K562 (cell line): ENCODE data around the gene ERGIC1. TPM values are rescaled to one million over a fixed set of nuclear protein-coding genes. Genes with fewer than 3 reads are reported as not detected.

ENCODE experiments used
- BRCA1 ChIP-seq, 2 experiments: fragments of 450-650 bp in 1 of 2; sonication (generic) in 1 of 2; formaldehyde crosslinking in 1 of 2; IDR thresholded peaks; 2 replicates each; pipeline versions ENCODE4 v1.5.0 to v1.6.1; 2017 to 2020; ENCODE audit warnings: mild to moderate bottlenecking in 1 of 2, missing genetic modification reagents in 1 of 2
- CBX8 ChIP-seq: fragments of 200-600 bp; sonication (generic); IDR thresholded peaks from 2 replicates; pipeline ENCODE4 v1.6.1; 2012; ENCODE audit warnings: borderline replicate concordance, mixed run types, low read depth, mild to moderate bottlenecking, moderate library complexity, mixed read lengths, low read length, control low read depth, inconsistent platforms; ENCODE audit not compliant: poor library complexity, severe bottlenecking; ENCODE audit errors: extremely low read depth
- ETV6 ChIP-seq, 3 experiments: fragments of 150-350 bp in 1 of 3; sonication (generic) in 1 of 3; formaldehyde crosslinking in 1 of 3; IDR thresholded peaks; 2 replicates each; pipeline versions ENCODE4 v1.6.1 to v1.8.0; 2014 to 2022; ENCODE audit warnings: borderline replicate concordance in 2 of 3, low read depth in 2 of 3, antibody characterized with exemption in 1 of 3, low read length in 1 of 3, mild to moderate bottlenecking in 1 of 3, missing genetic modification reagents in 1 of 3
- HMGXB4 ChIP-seq: sonication (generic); formaldehyde crosslinking; IDR thresholded peaks from 2 replicates; pipeline ENCODE4 v1.8.1; 2023; ENCODE audit warnings: mild to moderate bottlenecking, missing genetic modification reagents
- ILK ChIP-seq: fragments of 450-650 bp; IDR thresholded peaks from 2 replicates; pipeline ENCODE4 v1.6.1; 2016; ENCODE audit warnings: missing genetic modification characterization, low read depth, mild to moderate bottlenecking, missing compliant biosample characterization, moderate library complexity, borderline replicate concordance
- JUNB ChIP-seq: fragments of 450-650 bp; formaldehyde crosslinking; conservative IDR thresholded peaks from 2 replicates; pipeline ENCODE4 v1.4.0; 2020; ENCODE audit warnings: mild to moderate bottlenecking
- KDM2B ChIP-seq: fragments of 250-450 bp; sonication (Bioruptor Pico); IDR thresholded peaks from 2 replicates; pipeline ENCODE4 v1.8.0; 2021; ENCODE audit warnings: mild to moderate bottlenecking, moderate library complexity
- KDM4B ChIP-seq, 2 experiments: fragments of 450-650 bp in 1 of 2; sonication (generic) in 1 of 2; IDR thresholded peaks; 2 replicates each; pipeline ENCODE4 v1.6.1; 2016 to 2017; ENCODE audit warnings: borderline replicate concordance in 2 of 2, antibody characterized with exemption in 1 of 2, low read depth in 1 of 2, mild to moderate bottlenecking in 1 of 2
- KLF1 ChIP-seq: fragments of 450-650 bp; IDR thresholded peaks from 2 replicates; pipeline ENCODE4 v1.6.1; 2016; ENCODE audit warnings: missing genetic modification characterization, missing compliant biosample characterization
- MNT ChIP-seq, 2 experiments: fragments of 450-650 bp; conservative IDR thresholded peaks; 2 replicates each; pipeline ENCODE4 v1.6.1; 2017; ENCODE audit warnings: mild to moderate bottlenecking in 2 of 2, moderate library complexity in 2 of 2
- PCBP1 ChIP-seq: fragments of 200-400 bp; formaldehyde crosslinking; IDR thresholded peaks from 2 replicates; pipeline ENCODE4 v1.6.1; 2018; ENCODE audit warnings: mild to moderate bottlenecking, low read depth, low read length; ENCODE audit not compliant: poor library complexity, severe bottlenecking
- PTRF ChIP-seq: fragments of 450-650 bp; IDR thresholded peaks from 2 replicates; pipeline ENCODE4 v1.6.1; 2016; ENCODE audit warnings: mild to moderate bottlenecking, missing genetic modification characterization, missing compliant biosample characterization
- SRSF7 ChIP-seq: fragments of 200-400 bp; formaldehyde crosslinking; optimal IDR thresholded peaks from 2 replicates; pipeline ENCODE3; 2017; ENCODE audit warnings: mild to moderate bottlenecking, low read depth, low read length
- TGIF2 ChIP-seq: sonication (generic); formaldehyde crosslinking; IDR thresholded peaks from 2 replicates; pipeline ENCODE4 v1.8.1; 2022; ENCODE audit warnings: mild to moderate bottlenecking, missing genetic modification reagents, moderate library complexity
- ZC3H8 ChIP-seq: fragments of 450-650 bp; IDR thresholded peaks from 2 replicates; pipeline ENCODE4 v1.6.1; 2017
- ZFX ChIP-seq: sonication (generic); formaldehyde crosslinking; IDR thresholded peaks from 2 replicates; pipeline ENCODE4 v1.8.0; 2022; ENCODE audit warnings: mild to moderate bottlenecking, missing genetic modification reagents, moderate library complexity
- ZNF282 ChIP-seq: sonication (generic); formaldehyde crosslinking; IDR thresholded peaks from 2 replicates; pipeline ENCODE4 v1.8.1; 2023; ENCODE audit warnings: missing genetic modification reagents
- ZNF780A ChIP-seq: fragments of 250-450 bp; sonication (Bioruptor Pico); IDR thresholded peaks from 2 replicates; pipeline ENCODE4 v1.5.0; 2021; ENCODE audit warnings: mild to moderate bottlenecking
- polyA plus RNA-seq, 8 experiments: library from polyadenylated mRNA; depleted of rRNA in 4 of 8; stranded (reverse) in 5 of 8; unstranded in 3 of 8; fragments of >200 nt; fragmentation: Nextera tagmentation in 2 of 8; fragmentation: Illumina TruSeq in 1 of 8; extraction: Ambion mirVana in 2 of 8; extraction: Trizol in 1 of 8; gene quantifications; 2 replicates each; pipeline versions ENCODE4 v1.2.1 to v1.2.3, GENCODE V29; 2011 to 2014; ENCODE audit warnings: inconsistent platforms in 1 of 8, missing spikeins in 1 of 8
- total RNA-seq, 7 experiments: library from RNA; depleted of rRNA in 6 of 7; stranded (reverse); fragments of >200 nt in 6 of 7; fragmentation: Illumina TruSeq in 2 of 7; extraction: Trizol in 2 of 7; gene quantifications; 2 replicates each; pipeline versions ENCODE4 v1.2.1 to v1.2.3, GENCODE V29; 2011 to 2021; ENCODE audit warnings: low replicate concordance in 1 of 7
- TF ChIP-seq, protein P1 (sequence below), 2 experiments: fragments of 200-800 bp in 1 of 2; sonication (Bioruptor generic) in 1 of 2; sonication (generic) in 1 of 2; formaldehyde crosslinking in 1 of 2; IDR thresholded peaks in 1 of 2; conservative IDR thresholded peaks in 1 of 2; 2 replicates each; pipeline versions ENCODE4 v1.5.0 to v1.6.1; 2016 to 2020; ENCODE audit warnings: missing compliant biosample characterization in 1 of 2, missing genetic modification characterization in 1 of 2, missing genetic modification reagents in 1 of 2

The ERGIC1 gene
- total and polyA plus RNA-seq, 9 of the 15 experiments (the other 6 are each of a cell fraction or from before 2014, with no cell fraction given): 5.5 to 68.4 (median 36.4) TPM

DNA sequence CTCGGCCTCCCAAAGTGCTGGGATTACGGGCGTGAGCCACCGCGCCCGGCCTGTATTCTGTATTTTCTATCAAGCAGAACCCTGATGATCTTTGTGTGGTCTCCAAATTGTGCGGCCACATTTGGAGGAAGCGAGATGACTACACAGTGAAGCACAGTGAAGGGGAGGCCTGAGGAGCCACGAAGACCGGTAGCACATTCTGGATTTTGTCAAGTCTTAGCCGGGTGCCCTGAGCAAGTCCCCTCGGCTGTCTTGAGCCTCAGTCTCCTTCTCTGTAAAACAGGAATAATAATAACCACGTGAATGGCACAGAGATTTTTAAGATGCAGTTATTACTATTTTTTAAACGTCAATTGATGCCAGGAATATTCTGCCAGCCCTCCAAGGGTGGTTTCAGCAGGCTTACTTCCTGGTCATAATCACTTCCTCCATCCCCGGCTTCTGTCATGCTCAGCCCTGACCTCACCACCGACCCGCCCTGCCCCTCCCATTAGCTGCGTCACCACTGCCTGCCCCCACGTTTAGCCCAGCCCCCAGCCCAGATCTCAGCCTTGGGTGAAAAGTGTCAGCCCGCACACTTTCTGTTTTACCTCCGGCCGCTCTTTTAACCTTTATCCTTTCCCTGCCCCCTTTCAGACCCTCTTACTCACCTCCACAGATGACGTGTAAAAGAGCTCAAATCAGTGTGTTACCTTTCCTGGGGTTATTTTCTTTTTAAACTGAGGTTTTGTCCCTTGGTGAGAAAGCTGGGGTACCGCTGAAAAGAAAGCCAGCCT, 27.0 kb upstream of the ERGIC1 start (continued):
- TF ChIP-seq, protein P1, sequence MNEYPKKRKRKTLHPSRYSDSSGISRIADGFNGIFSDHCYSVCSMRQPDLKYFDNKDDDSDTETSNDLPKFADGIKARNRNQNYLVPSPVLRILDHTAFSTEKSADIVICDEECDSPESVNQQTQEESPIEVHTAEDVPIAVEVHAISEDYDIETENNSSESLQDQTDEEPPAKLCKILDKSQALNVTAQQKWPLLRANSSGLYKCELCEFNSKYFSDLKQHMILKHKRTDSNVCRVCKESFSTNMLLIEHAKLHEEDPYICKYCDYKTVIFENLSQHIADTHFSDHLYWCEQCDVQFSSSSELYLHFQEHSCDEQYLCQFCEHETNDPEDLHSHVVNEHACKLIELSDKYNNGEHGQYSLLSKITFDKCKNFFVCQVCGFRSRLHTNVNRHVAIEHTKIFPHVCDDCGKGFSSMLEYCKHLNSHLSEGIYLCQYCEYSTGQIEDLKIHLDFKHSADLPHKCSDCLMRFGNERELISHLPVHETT (CRISPR knock-in tag; conservative IDR thresholded peaks at IDR 0.05 in 1 of 2, IDR thresholded peaks at IDR 0.05 in 1 of 2): peak in 1 of 2 experiments; percentile 79; a peak in 2 of 4 replicates
- TF ChIP-seq HMGXB4 (CRISPR knock-in tag): no peak
- TF ChIP-seq PCBP1: no peak
- TF ChIP-seq KLF1 (tag): no peak
- no peak for TF ChIP-seq TGIF2 (CRISPR knock-in tag)
- peak in 1 of 2 experiments; percentile 45; a peak in 2 of 4 replicates for TF ChIP-seq ETV6 (IDR thresholded peaks at IDR 0.05; ENCODE audit: borderline replicate concordance in 1 of 2, low read depth in 2 of 2, low read length in 1 of 2)
- TF ChIP-seq ETV6 (CRISPR knock-in tag; IDR thresholded peaks at IDR 0.05; ENCODE audit: borderline replicate concordance): no peak
- no peak for TF ChIP-seq KDM2B (CRISPR knock-in tag)
- TF ChIP-seq ILK: no peak
- TF ChIP-seq MNT (conservative IDR thresholded peaks at IDR 0.05): 0 out of 4 replicates have a peak, but pooled peaks of 1 of the 2 experiments have one; percentile 58
- TF ChIP-seq SRSF7: no peak
- peak in 1 of 2 experiments; percentile 42; a peak in 1 of 4 replicates for TF ChIP-seq KDM4B (IDR thresholded peaks at IDR 0.05; ENCODE audit: borderline replicate concordance in 2 of 2, low read depth in 1 of 2)
- TF ChIP-seq ZC3H8: no peak
- TF ChIP-seq ZNF780A (CRISPR knock-in tag): no peak
- peak; percentile 58; the same call in 1 of the 2 replicates for TF ChIP-seq PTRF (tag)
- peak; percentile 33; the same call in 1 of the 2 replicates for TF ChIP-seq ZFX (CRISPR knock-in tag)
- no peak for TF ChIP-seq JUNB
- no peak for TF ChIP-seq ZNF282 (CRISPR knock-in tag)
- TF ChIP-seq CBX8: no peak
- no peak for TF ChIP-seq BRCA1 (IDR thresholded peaks at IDR 0.05)
- no peak for TF ChIP-seq BRCA1 (CRISPR knock-in tag; IDR thresholded peaks at IDR 0.05)
